GM18499 (cell line): ENCODE data around the gene NTRK3.
"Not testable (repeated sequence)": the region's sequence is repeated elsewhere in the genome, so short reads cannot be mapped to it uniquely, and the experiment has no call there.

Experiments
- ATAC-seq: cut with Tn5 transposase; IDR thresholded peaks from one replicate; pipeline ENCODE4 v1.9.1; 2021; ENCODE audit warnings: moderate number of reproducible peaks; ENCODE audit not compliant: insufficient read depth, unreplicated experiment

The NTRK3 gene

GRCh38 chr15:88083811-88084760, 172.5 kb downstream of the NTRK3 start:
- ATAC-seq = no peak

GRCh38 chr15:88080616-88081015, 175.9 kb downstream of the NTRK3 start:
- no peak for ATAC-seq

- ATAC-seq = no peak
These were observed 179.1 kb downstream of the NTRK3 start for GRCh38 chr15:88077296-88078020.

GRCh38 chr15:88076328-88076727, 180.2 kb downstream of the NTRK3 start:
- no peak for ATAC-seq

- ATAC-seq = no peak
These were observed 181.4 kb downstream of the NTRK3 start for GRCh38 chr15:88075102-88075501.

- no peak for ATAC-seq
These were observed 182.2 kb downstream of the NTRK3 start for GRCh38 chr15:88074386-88074785.

GRCh38 chr15:88073391-88073691, 183.2 kb downstream of the NTRK3 start:
- ATAC-seq = no peak

GRCh38 chr15:88072598-88073390, 183.7 kb downstream of the NTRK3 start:
- ATAC-seq = no peak

GRCh38 chr15:88072133-88072532, 184.4 kb downstream of the NTRK3 start:
- not testable (repeated sequence) for ATAC-seq

- ATAC-seq = no peak
These were observed 185.4 kb downstream of the NTRK3 start for GRCh38 chr15:88071141-88071540.

- ATAC-seq = no peak
These were observed 187.0 kb downstream of the NTRK3 start for GRCh38 chr15:88069561-88069960.

GRCh38 chr15:88067331-88067685, 189.2 kb downstream of the NTRK3 start:
- ATAC-seq = no peak

- no peak for ATAC-seq
These were observed 189.8 kb downstream of the NTRK3 start for GRCh38 chr15:88066636-88067330.

- ATAC-seq = no peak
These were observed 195.1 kb downstream of the NTRK3 start for GRCh38 chr15:88061452-88061851.

- no peak for ATAC-seq
These were observed 196.2 kb downstream of the NTRK3 start for GRCh38 chr15:88060383-88060782.

GRCh38 chr15:88057836-88058235, 198.7 kb downstream of the NTRK3 start:
- no peak for ATAC-seq

- peak; percentile 90 for ATAC-seq
These were observed 207.0 kb downstream of the NTRK3 start for GRCh38 chr15:88049506-88049905.

- ATAC-seq = no peak
These were observed 207.8 kb downstream of the NTRK3 start for GRCh38 chr15:88048755-88049154.

- ATAC-seq = no peak
These were observed 208.3 kb downstream of the NTRK3 start for GRCh38 chr15:88048237-88048636.

GRCh38 chr15:88046576-88047129, 209.9 kb downstream of the NTRK3 start:
- ATAC-seq = no peak
